Activated CD8-positive, alpha-beta T cell treated with anti-CD3 and anti-CD28 coated beads for 36 hours (primary cell): ENCODE measurements around the gene GRB10. TPM values are rescaled to one million over a fixed set of nuclear protein-coding genes. Genes with fewer than 3 reads are reported as not detected.

Source experiments
- ATAC-seq: fragments of 200-7000 bp; cut with Tn5 transposase; one replicate; pipeline ENCODE4 v1.10.0; 2021; ENCODE audit warnings: mild to moderate bottlenecking, moderate library complexity
- CTCF ChIA-PET: fragments of 350-600 bp; sonication (Branson Sonifier 250); formaldehyde crosslinking; loops from one replicate; lab custom pipeline; 2021; ENCODE audit warnings: antibody characterized with exemption; lab: Charles Lee
- POLR2A ChIA-PET: fragments of 350-600 bp; sonication (Branson Sonifier 250); formaldehyde crosslinking; loops from one replicate; lab custom pipeline; 2021; ENCODE audit warnings: antibody characterized with exemption; lab: Charles Lee
- DNase-seq: peaks from one replicate; pipeline ENCODE4 v3.0.0-alpha.2; 2020
- H3K27ac Mint-ChIP-seq: one replicate; pipeline ENCODE4 v1.8.0; 2021; ENCODE audit warnings: mild to moderate bottlenecking, mixed read lengths
- H3K27me3 Mint-ChIP-seq: one replicate; pipeline ENCODE4 v1.8.0; 2021; ENCODE audit warnings: mixed read lengths
- H3K36me3 Mint-ChIP-seq: one replicate; pipeline ENCODE4 v1.8.0; 2021; ENCODE audit warnings: low read depth, mixed read lengths
- H3K4me1 Mint-ChIP-seq: one replicate; pipeline ENCODE4 v1.8.0; 2021; ENCODE audit warnings: low read depth, mixed read lengths
- H3K4me3 Mint-ChIP-seq: one replicate; pipeline ENCODE4 v1.8.0; 2021; ENCODE audit warnings: mild to moderate bottlenecking, moderate library complexity, mixed read lengths
- H3K9me3 Mint-ChIP-seq: one replicate; pipeline ENCODE4 v1.8.0; 2021; ENCODE audit warnings: mixed read lengths
- intact Hi-C: fragments of 100-400 bp; cut with micrococcal nuclease; formaldehyde crosslinking; loops from one replicate; pipeline ENCODE4 v1.10.0; 2022
- total RNA-seq, 2 experiments: library from RNA; stranded (reverse); gene quantifications; one replicate each; pipeline ENCODE4 v1.2.3, GENCODE V29; 2021
- TF ChIP-seq, protein P1 (sequence below): fragments of 200-600 bp; IDR thresholded peaks from one replicate; pipeline ENCODE4 v1.8.0; 2022; ENCODE audit warnings: antibody characterized with exemption, mild to moderate bottlenecking

Gene GRB10
- total RNA-seq, 2 experiments from 2014 or later, result 5.6 to 6.9 TPM

DNA sequence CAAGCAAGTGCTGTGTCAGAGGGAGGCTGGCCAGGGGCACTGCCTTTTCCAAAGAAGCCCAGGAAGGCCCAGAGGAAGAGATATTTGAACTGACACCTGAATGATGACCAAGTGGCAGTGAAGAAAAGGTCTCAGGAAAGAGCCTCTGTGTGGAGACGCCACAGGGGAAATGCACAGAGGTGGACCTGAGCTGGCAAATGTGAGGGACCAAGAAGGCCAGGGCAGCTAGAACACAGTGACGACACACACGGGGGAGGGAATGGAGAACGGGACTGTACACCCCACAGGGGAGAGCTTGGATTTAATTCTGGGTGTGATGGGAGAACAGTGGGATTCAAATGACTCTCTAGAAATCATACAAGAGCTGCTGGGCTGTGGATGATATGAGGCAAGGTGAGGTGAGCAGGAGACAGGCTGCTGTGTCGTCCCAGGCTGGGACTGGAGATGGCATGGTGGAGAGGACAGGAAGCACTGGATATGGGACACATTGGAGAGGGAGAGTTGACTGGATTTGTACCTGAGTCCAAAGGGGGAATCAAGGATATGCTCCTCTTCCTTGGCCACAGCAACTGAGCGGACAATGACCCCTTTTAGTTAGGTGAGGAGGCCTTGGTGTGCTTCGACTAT is 133.3 kb downstream of the GRB10 start:
- H3K4me3 Mint-ChIP-seq, result no peak overlapping the region
- no peaks in the 10 kb centered on the region for H3K27me3 Mint-ChIP-seq
- ChIA-PET POLR2A (no interaction called here), CTCF (interaction anchor here (0.9 to 1.3 kb wide), 2 partner anchors 16 to 18 kb away, joined by 3 to 4 read pairs; no protein-coding TSS in a partner anchor)
- no peaks in the 10 kb centered on the region for H3K9me3 Mint-ChIP-seq
- H3K36me3 Mint-ChIP-seq, result no peaks in the 10 kb centered on the region
- TF ChIP-seq, protein P1, sequence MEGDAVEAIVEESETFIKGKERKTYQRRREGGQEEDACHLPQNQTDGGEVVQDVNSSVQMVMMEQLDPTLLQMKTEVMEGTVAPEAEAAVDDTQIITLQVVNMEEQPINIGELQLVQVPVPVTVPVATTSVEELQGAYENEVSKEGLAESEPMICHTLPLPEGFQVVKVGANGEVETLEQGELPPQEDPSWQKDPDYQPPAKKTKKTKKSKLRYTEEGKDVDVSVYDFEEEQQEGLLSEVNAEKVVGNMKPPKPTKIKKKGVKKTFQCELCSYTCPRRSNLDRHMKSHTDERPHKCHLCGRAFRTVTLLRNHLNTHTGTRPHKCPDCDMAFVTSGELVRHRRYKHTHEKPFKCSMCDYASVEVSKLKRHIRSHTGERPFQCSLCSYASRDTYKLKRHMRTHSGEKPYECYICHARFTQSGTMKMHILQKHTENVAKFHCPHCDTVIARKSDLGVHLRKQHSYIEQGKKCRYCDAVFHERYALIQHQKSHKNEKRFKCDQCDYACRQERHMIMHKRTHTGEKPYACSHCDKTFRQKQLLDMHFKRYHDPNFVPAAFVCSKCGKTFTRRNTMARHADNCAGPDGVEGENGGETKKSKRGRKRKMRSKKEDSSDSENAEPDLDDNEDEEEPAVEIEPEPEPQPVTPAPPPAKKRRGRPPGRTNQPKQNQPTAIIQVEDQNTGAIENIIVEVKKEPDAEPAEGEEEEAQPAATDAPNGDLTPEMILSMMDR, result no peak
- no peak overlapping the region for H3K27ac Mint-ChIP-seq
- no peak for ATAC-seq
- DNase-seq, result no peak
- H3K4me1 Mint-ChIP-seq, result no peaks in the 10 kb centered on the region
- intact Hi-C loops, result no loop called here

DNA sequence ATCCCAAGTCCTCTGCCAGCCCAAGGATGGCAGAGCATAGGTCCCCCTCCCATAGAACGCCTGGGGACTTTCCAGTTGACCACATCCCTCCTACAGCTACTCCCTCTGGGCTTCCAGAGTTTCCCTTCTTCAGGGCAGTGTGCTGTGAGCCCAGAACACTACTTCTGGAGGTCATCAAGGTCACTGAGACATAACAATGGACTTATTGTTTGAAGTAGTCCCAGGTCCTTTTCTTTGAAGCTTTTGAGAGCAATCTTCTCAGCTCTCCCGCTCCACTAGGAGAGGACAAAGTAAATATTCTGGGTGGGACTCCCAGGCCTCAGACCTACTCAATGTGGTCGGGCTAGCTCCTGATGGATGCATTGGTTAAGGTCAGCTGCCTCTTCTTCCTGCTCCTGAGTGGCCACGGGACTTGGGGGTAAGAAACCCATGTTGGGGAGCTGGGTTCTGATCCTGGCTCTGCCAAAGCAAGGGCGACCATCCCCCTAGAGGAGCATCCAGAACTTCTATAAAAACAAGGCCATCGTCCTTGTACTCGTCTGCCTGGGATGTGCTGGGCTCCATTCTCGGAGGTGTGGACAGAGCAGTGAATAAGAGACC is 134.0 kb downstream of the GRB10 start:
- ChIA-PET CTCF (interaction anchor here (1.3 kb wide), 1 partner anchor 15 kb away, joined by 4 read pairs; no protein-coding TSS in a partner anchor), POLR2A (no interaction called here)
- no peaks in the 10 kb centered on the region for H3K27me3 Mint-ChIP-seq
- no peaks in the 10 kb centered on the region for H3K9me3 Mint-ChIP-seq
- TF ChIP-seq, protein P1, result no peak
- no peaks in the 10 kb centered on the region for H3K4me1 Mint-ChIP-seq
- ATAC-seq, result no peak
- DNase-seq, result no peak
- H3K36me3 Mint-ChIP-seq, result no peaks in the 10 kb centered on the region
- H3K27ac Mint-ChIP-seq, result no peak overlapping the region
- H3K4me3 Mint-ChIP-seq, result no peak overlapping the region
- intact Hi-C loops, result no loop called here

DNA sequence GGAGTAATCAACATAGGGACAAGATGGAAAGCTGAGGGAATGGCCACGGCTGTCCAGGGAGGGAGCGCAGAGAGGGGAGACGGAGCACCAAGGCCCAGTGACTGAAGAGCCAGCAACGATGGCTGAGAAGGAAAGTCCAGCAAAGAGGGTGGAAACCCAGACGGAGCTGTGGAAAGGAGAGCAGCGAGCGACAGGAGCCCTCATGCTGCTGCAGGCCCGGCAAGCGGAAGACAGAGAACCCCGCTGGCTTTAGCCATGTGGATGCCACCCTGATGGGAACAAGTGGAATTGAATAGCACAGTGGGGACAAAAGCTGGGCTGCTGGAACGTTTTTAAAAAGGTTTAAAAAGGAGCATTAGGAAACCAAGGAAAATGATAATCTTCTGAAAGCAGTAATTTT is 134.6 kb downstream of the GRB10 start:
- no peak for ATAC-seq
- H3K4me3 Mint-ChIP-seq, result no peak overlapping the region
- H3K36me3 Mint-ChIP-seq, result no peaks in the 10 kb centered on the region
- ChIA-PET POLR2A (no interaction called here), CTCF (no interaction called here)
- intact Hi-C loops, result no loop called here
- H3K27ac Mint-ChIP-seq, result no peak overlapping the region
- DNase-seq, result no peak
- no peaks in the 10 kb centered on the region for H3K9me3 Mint-ChIP-seq
- no peaks in the 10 kb centered on the region for H3K4me1 Mint-ChIP-seq
- H3K27me3 Mint-ChIP-seq, result no peaks in the 10 kb centered on the region
- TF ChIP-seq, protein P1, result no peak

DNA sequence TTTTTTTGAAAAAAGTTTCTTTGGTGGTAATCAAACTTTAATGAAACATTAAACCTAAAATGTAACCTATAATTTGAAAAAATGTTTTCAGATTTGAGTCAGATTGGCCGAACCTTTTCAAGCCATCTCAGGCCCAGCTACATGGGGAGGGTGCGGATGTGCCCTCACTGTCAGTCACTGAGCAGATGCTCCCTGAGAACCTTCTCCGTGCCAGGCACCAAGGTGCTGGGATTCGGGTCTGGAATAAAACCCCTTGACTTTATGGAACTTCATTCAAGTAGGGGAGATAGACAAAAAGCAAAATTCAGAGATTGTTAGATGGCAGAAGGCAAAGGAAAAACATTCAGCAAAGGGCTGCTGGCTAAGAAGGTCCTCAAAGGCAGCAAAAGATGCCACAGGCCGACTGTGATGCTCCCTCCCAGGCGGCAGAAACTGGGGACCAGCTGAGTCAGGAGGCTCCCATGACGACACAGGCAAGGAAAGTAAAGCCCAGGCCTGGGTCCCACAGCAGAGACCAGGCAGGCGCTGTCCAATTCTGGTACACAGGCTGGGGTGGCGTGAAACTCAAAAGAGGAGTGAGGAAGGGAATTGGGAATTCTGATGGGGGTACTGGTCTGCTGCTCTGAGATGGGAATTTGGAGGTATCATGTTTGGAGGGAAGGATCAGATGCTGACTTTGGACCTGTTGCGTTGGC is 135.3 kb downstream of the GRB10 start:
- H3K27ac Mint-ChIP-seq, result no peak overlapping the region
- no peaks in the 10 kb centered on the region for H3K4me1 Mint-ChIP-seq
- DNase-seq (no peak), ATAC-seq (no peak)
- TF ChIP-seq, protein P1, result no peak
- H3K4me3 Mint-ChIP-seq, result no peak overlapping the region
- ChIA-PET CTCF (no interaction called here), POLR2A (no interaction called here)
- intact Hi-C loops, result no loop called here
- no peaks in the 10 kb centered on the region for H3K27me3 Mint-ChIP-seq
- H3K36me3 Mint-ChIP-seq, result no peaks in the 10 kb centered on the region
- H3K9me3 Mint-ChIP-seq, result no peaks in the 10 kb centered on the region

DNA sequence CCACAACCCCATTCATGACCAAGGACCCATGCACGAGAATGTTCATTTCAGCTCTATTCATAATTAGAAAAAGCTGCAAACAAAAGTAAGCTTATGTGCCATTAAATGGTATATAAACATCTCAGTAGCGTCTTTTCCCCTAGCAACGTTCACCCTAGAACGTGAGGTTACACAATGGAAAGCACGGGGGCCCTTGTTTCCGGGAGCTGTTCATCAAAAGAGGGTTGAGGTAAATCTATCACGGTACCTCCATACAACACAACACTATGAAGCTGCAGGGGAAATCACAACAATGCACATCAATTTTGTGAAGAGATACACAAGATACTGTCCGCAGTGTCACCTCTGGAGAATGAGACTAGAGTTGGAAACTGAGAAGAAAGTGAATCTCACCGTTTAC is 136.6 kb downstream of the GRB10 start:
- ChIA-PET POLR2A (no interaction called here), CTCF (interaction anchor here (0.7 to 1.6 kb wide), 2 partner anchors 12 to 14 kb away, joined by 4 read pairs; no protein-coding TSS in a partner anchor)
- Mint-ChIP-seq H3K4me1 (no peaks in the 10 kb centered on the region), H3K4me3 (no peak overlapping the region), H3K9me3 (no peaks in the 10 kb centered on the region), H3K27ac (no peak overlapping the region), H3K36me3 (no peaks in the 10 kb centered on the region), H3K27me3 (no peaks in the 10 kb centered on the region)
- TF ChIP-seq, protein P1, result no peak
- DNase-seq (no peak), ATAC-seq (no peak)
- intact Hi-C loops, result no loop called here
